Activated naive CD4-positive, alpha-beta T cell treated with anti-CD3 and anti-CD28 coated beads, Interleukin-2, amount 50 U/mL, for 72 hours (primary cell): ENCODE data around the gene CD84. TPM values are rescaled to one million over a fixed set of nuclear protein-coding genes. Genes with fewer than 3 reads are reported as not detected.
"Not testable (repeated sequence)": the region's sequence is repeated elsewhere in the genome, so short reads cannot be mapped to it uniquely, and the experiment has no call there.

Experiments
- ATAC-seq, 2 donors: fragments of 150-1000 bp; cut with Tn5 transposase; 2 replicates each; pipeline ENCODE4 v1.10.0; 2021; ENCODE audit warnings: mild to moderate bottlenecking in 2 of 2, moderate library complexity in 2 of 2
- DNase-seq, 2 donors: peaks; one replicate each; pipeline ENCODE4 v3.0.0; 2021 to 2022; ENCODE audit warnings: low spot score in 2 of 2
- H3K27ac Mint-ChIP-seq, 2 donors: one replicate each; pipeline ENCODE4 v1.8.0; 2022; ENCODE audit warnings: mild to moderate bottlenecking in 2 of 2, mixed read lengths in 2 of 2
- H3K36me3 Mint-ChIP-seq, 2 donors: one replicate each; pipeline ENCODE4 v1.8.0; 2022; ENCODE audit warnings: mixed read lengths in 2 of 2
- H3K9me3 Mint-ChIP-seq, 2 donors: one replicate each; pipeline ENCODE4 v1.8.0; 2022; ENCODE audit warnings: mixed read lengths in 2 of 2
- total RNA-seq, 2 donors: library from RNA; stranded (reverse); gene quantifications; one replicate each; pipeline ENCODE4 v1.2.3, GENCODE V29; 2022

Gene CD84
- total RNA-seq, 2 donors from 2014 or later = 14.9 to 37.0 TPM

DNA sequence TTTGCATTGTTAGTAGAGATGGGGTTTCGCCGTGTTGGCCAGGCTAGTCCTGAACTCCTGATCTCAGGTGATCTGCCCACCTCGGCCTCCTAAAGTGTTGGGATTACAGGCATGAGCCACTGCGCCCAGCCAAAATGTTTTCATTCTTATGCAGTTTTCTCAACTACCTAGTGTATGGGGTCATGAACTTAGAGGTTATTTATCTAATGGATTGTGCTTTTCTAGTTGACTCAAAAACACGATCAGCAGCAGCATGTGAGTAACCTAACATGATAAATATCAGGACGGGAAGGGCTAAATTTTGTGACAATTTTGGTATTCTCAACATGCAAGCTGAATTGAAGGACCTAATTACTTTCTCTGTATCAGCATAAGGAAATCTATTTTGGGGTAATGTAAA lies 9.2 kb upstream of the CD84 start:
- Mint-ChIP-seq H3K27ac (no peak overlapping the region), H3K9me3 (peaks cover 4 to 15% of the 10 kb centered on the region in 2 donors), H3K36me3 (peaks cover 24 to 25% of the 10 kb centered on the region in 2 donors)
- no peak for ATAC-seq
- DNase-seq = no peak

GRCh38 chr1:160584784-160585183 lies 5.5 kb upstream of the CD84 start:
- peak in 1 of 2 donors; percentile 54 for ATAC-seq
- Mint-ChIP-seq H3K9me3 (peaks cover 4 to 11% of the 10 kb centered on the region in 2 donors), H3K36me3 (peaks cover 19 to 25% of the 10 kb centered on the region in 2 donors), H3K27ac (peak overlapping the region in 1 of 2 donors; percentile 38)
- DNase-seq = no peak

GRCh38 chr1:160582976-160583375 lies 3.7 kb upstream of the CD84 start:
- not testable (repeated sequence) for DNase-seq, ATAC-seq, H3K27ac Mint-ChIP-seq
- H3K36me3 Mint-ChIP-seq = peaks cover 19 to 28% of the 10 kb centered on the region in 2 donors
- H3K9me3 Mint-ChIP-seq = peaks cover 4 to 11% of the 10 kb centered on the region in 2 donors

- DNase-seq = no peak
- Mint-ChIP-seq H3K27ac (peak overlapping the region in 1 of 2 donors; percentile 93), H3K9me3 (peaks cover 4 to 11% of the 10 kb centered on the region in 2 donors), H3K36me3 (peaks cover 19 to 28% of the 10 kb centered on the region in 2 donors)
- no peak for ATAC-seq
Observed at GRCh38 chr1:160581961-160582360, 2.7 kb upstream of the CD84 start.

- H3K36me3 Mint-ChIP-seq = peaks cover 19 to 24% of the 10 kb centered on the region in 2 donors
- peak overlapping the region in 1 of 2 donors; percentile 93 for H3K27ac Mint-ChIP-seq
- peaks cover 4 to 6% of the 10 kb centered on the region in 2 donors for H3K9me3 Mint-ChIP-seq
- DNase-seq (no peak), ATAC-seq (no peak)
Observed at GRCh38 chr1:160580221-160580812, 1.0 kb upstream of the CD84 start.

GRCh38 chr1:160578525-160579191 lies 638 bp downstream of the CD84 start:
- Mint-ChIP-seq H3K27ac (peak overlapping the region; percentile 78 to 93), H3K36me3 (peaks cover 8 to 15% of the 10 kb centered on the region in 2 donors), H3K9me3 (peaks cover under 1 to 7% of the 10 kb centered on the region in 2 donors)
- DNase-seq = no peak
- no peak for ATAC-seq

- Mint-ChIP-seq H3K9me3 (peaks cover 5 to 7% of the 10 kb centered on the region in 2 donors), H3K36me3 (peaks cover 3 to 11% of the 10 kb centered on the region in 2 donors), H3K27ac (peak overlapping the region; percentile 57 to 93)
- DNase-seq = no peak
- no peak for ATAC-seq
Observed at GRCh38 chr1:160578175-160578524, 1.1 kb downstream of the CD84 start.

GRCh38 chr1:160577671-160578070 lies 1.6 kb downstream of the CD84 start:
- ATAC-seq (peak in 1 of 2 donors; percentile 19), DNase-seq (no peak)
- H3K36me3 Mint-ChIP-seq = peaks cover 2 to 8% of the 10 kb centered on the region in 2 donors
- peak overlapping the region; percentile 75 to 93 for H3K27ac Mint-ChIP-seq
- H3K9me3 Mint-ChIP-seq = peaks cover 5% of the 10 kb centered on the region in 2 donors

GRCh38 chr1:160576884-160577283 lies 2.4 kb downstream of the CD84 start:
- Mint-ChIP-seq H3K36me3 (peaks cover 10 to 12% of the 10 kb centered on the region in 2 donors), H3K27ac (peak overlapping the region; percentile 75 to 93), H3K9me3 (peaks cover 9 to 11% of the 10 kb centered on the region in 2 donors)
- ATAC-seq (peak; percentile 66 to 75), DNase-seq (no peak)

GRCh38 chr1:160576390-160576789 lies 2.9 kb downstream of the CD84 start:
- DNase-seq = no peak

DNA sequence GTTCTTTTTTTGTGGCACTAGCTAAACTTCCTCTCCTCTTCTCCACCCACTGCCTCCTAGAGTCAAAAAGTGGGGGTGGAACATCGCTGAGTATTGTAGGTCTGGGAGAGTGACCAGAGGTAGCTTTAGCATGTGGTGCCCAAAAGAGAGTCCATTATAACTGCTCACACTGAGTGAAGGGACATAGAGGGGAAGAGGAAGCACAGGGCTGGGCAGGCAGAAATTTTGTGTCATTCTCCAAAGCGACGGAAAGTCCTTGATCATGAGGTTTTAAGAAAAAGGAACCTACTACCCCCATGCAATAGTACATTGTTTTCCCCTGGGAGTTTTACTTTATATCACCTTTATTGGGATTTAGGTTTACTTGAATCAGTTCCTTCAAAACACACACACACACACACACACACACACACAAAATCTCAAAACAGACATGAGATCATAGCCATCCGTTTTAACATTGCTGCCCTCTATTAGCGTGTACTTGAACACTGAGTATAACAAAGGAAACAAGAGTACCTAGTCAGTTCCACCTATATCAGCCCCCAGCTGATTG lies 4.1 kb downstream of the CD84 start:
- Mint-ChIP-seq H3K27ac (peak overlapping the region; percentile 93 to 94), H3K9me3 (peaks cover 18 to 21% of the 10 kb centered on the region in 2 donors), H3K36me3 (peaks cover 16 to 23% of the 10 kb centered on the region in 2 donors)
- no peak for DNase-seq
- peak; percentile 41 to 53 for ATAC-seq

More at GRCh38 chr1:160576390-160576789, 2.9 kb downstream of the CD84 start:
- peaks cover 12 to 16% of the 10 kb centered on the region in 2 donors for H3K9me3 Mint-ChIP-seq
- ATAC-seq = peak; percentile 72
- H3K36me3 Mint-ChIP-seq = peaks cover 10 to 15% of the 10 kb centered on the region in 2 donors
- peak overlapping the region; percentile 93 to 94 for H3K27ac Mint-ChIP-seq

GRCh38 chr1:160570840-160571239 lies 8.5 kb downstream of the CD84 start:
- Mint-ChIP-seq H3K9me3 (peaks cover 25 to 29% of the 10 kb centered on the region in 2 donors), H3K36me3 (peaks cover 21 to 44% of the 10 kb centered on the region in 2 donors), H3K27ac (peak overlapping the region; percentile 22 to 65)
- DNase-seq (no peak), ATAC-seq (no peak)

GRCh38 chr1:160569806-160570205 lies 9.5 kb downstream of the CD84 start:
- Mint-ChIP-seq H3K36me3 (peaks cover 28 to 54% of the 10 kb centered on the region in 2 donors), H3K27ac (peak overlapping the region; percentile 9 to 56), H3K9me3 (peaks cover 25 to 29% of the 10 kb centered on the region in 2 donors)
- no peak for DNase-seq
- no peak for ATAC-seq

DNA sequence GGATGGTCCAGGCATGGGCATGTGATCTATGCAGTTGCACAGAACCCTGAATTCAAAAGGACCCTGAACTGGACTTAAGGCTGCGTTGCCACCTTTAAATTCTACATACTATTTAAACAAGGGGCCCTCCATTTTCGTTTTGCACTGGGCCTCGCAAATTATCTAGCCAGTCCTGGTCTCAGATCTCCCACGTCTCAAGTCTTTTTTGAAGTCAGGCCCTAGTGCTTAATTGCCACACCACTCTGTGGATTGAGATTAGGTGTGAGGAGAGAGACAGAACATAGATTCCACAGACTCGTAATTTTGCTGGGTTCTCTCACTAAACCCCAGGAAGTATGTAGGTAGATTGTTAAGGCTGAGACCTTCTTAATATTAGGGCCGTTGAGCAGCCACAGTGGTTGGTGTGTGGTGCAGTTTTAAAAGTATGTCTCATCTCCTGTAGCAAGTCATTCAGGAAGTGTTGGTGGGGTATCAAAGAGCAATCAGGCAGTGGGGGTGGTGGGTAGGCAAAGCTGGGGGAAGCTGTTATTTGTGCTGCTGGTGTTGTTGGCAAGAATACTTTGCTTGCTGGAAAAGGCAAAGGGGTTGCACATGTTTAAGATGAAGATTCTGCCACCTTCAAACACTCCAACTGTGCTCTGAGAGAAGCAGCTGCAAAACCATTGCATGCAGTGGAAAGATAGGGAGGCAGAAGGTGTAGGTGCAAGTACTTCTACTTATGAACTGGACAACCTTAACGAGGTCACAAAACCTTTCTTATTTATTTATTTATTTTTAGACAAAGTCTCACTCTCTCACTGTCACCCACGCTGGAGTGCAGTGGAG lies 11.2 kb downstream of the CD84 start:
- ATAC-seq (peak; percentile 95 to 99), DNase-seq (peak in 1 of 2 donors; percentile 59)
- Mint-ChIP-seq H3K27ac (peak overlapping the region; percentile 81 to 85), H3K36me3 (peaks cover 32 to 63% of the 10 kb centered on the region in 2 donors), H3K9me3 (peaks cover 24 to 28% of the 10 kb centered on the region in 2 donors)

- peaks cover 27 to 30% of the 10 kb centered on the region in 2 donors for H3K9me3 Mint-ChIP-seq
- H3K36me3 Mint-ChIP-seq = peaks cover 39 to 65% of the 10 kb centered on the region in 2 donors
- no peak for ATAC-seq
- H3K27ac Mint-ChIP-seq = peak overlapping the region; percentile 85 to 87
- DNase-seq = no peak
Observed at GRCh38 chr1:160567341-160567740, 12.0 kb downstream of the CD84 start.

DNA sequence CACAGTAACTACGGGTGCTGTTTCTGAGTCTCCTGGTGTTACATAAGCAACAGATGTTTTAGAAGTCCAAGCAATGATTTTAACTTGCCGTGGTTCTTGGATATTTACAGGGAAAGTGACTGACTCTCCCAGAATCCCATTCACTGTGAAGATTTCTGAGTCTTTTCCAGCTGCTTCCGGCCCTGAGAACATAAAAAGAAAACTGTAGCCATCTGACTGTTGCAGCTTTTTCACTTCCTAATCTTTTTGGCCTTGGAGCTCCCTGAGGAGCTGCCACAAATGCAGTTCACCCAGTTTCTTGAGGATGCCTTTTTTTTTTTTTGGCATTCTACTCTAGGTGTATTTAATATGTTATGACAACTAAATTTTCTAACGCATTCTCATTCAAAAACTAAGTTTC lies 13.7 kb downstream of the CD84 start:
- H3K27ac Mint-ChIP-seq = peak overlapping the region in 1 of 2 donors; percentile 85
- ATAC-seq = no peak
- no peak for DNase-seq
- H3K36me3 Mint-ChIP-seq = peaks cover 32 to 67% of the 10 kb centered on the region in 2 donors
- H3K9me3 Mint-ChIP-seq = peaks cover 17 to 20% of the 10 kb centered on the region in 2 donors
